Fibroblast of lung (primary cell): ENCODE measurements around the gene HOXD4.

Source experiments
- CTCF ChIP-seq, 2 donors: IDR thresholded peaks in 1 of 2; conservative IDR thresholded peaks in 1 of 2; 1 replicate in 1 of 2; 2 replicates in 1 of 2; pipeline ENCODE4 v1.5.1; 2011 to 2012; ENCODE audit warnings: low read length in 2 of 2, control low read depth in 1 of 2, inconsistent platforms in 1 of 2, low read depth in 1 of 2, mild to moderate bottlenecking in 1 of 2
- EZH2 ChIP-seq: IDR thresholded peaks from 2 replicates; pipeline ENCODE4 v1.5.1; 2012; ENCODE audit warnings: low read length, control low read depth, mild to moderate bottlenecking; ENCODE audit errors: missing control alignments

GRCh38 chr2:176187899-176188773 lies 36.8 kb downstream of the HOXD4 start, which contains the start of gene HOXD1:
- no peak for TF ChIP-seq CTCF (conservative IDR thresholded peaks at IDR 0.05 in 1 of 2, IDR thresholded peaks at IDR 0.05 in 1 of 2; ENCODE audit: low read depth in 1 of 2, low read length in 2 of 2)
- no peak for TF ChIP-seq EZH2
